Tibial artery (tissue), 4 donors: ENCODE measurements around the gene PTH2R.

Source experiments
- DNase-seq, 2 donors: peaks; one replicate each; pipeline ENCODE4 v3.0.0-alpha.2; 2019
- H3K27ac ChIP-seq, 2 donors: fragments of 200-600 bp; sonication (generic) in 1 of 2; 1 replicate in 1 of 2; 2 replicates in 1 of 2; pipeline ENCODE4 v1.5.1; 2018 to 2019; ENCODE audit warnings: mild to moderate bottlenecking in 1 of 2
- H3K27me3 ChIP-seq, 2 donors: fragments of 200-600 bp; sonication (generic) in 1 of 2; one replicate each; pipeline versions ENCODE4 v1.5.1 to v1.6.0; 2016 to 2019
- H3K36me3 ChIP-seq, 3 donors: fragments of 200-600 bp; sonication (generic) in 2 of 3; one replicate each; pipeline ENCODE4 v1.5.1; 2016 to 2019; ENCODE audit warnings: mild to moderate bottlenecking in 2 of 3
- H3K4me1 ChIP-seq, 4 donors: fragments of 200-600 bp; sonication (generic) in 2 of 4; 1 replicate in 3 of 4; 2 replicates in 1 of 4; pipeline ENCODE4 v1.5.1; 2016 to 2019
- H3K4me3 ChIP-seq, 2 donors: fragments of 200-600 bp; sonication (generic) in 1 of 2; 1 replicate in 1 of 2; 2 replicates in 1 of 2; pipeline ENCODE4 v1.5.1; 2018 to 2019; ENCODE audit warnings: mild to moderate bottlenecking in 2 of 2
- H3K9me3 ChIP-seq, 3 donors: fragments of 200-600 bp; sonication (generic) in 1 of 3; one replicate each; pipeline ENCODE4 v1.5.1; 2016 to 2019
- intact Hi-C: fragments of 100-400 bp; cut with DNase I; formaldehyde crosslinking; loops from one replicate; pipeline ENCODE4 v1.15.0; 2023; ENCODE audit warnings: low total_unique reads
- TF ChIP-seq, protein P1 (sequence below), 2 experiments: fragments of 200-600 bp in 1 of 2; fragments of 450-650 bp in 1 of 2; IDR thresholded peaks; one replicate each; pipeline ENCODE4 v1.5.1; 2017 to 2019; ENCODE audit warnings: antibody characterized with exemption in 2 of 2, mild to moderate bottlenecking in 1 of 2, moderate library complexity in 1 of 2

The PTH2R gene, protein sequence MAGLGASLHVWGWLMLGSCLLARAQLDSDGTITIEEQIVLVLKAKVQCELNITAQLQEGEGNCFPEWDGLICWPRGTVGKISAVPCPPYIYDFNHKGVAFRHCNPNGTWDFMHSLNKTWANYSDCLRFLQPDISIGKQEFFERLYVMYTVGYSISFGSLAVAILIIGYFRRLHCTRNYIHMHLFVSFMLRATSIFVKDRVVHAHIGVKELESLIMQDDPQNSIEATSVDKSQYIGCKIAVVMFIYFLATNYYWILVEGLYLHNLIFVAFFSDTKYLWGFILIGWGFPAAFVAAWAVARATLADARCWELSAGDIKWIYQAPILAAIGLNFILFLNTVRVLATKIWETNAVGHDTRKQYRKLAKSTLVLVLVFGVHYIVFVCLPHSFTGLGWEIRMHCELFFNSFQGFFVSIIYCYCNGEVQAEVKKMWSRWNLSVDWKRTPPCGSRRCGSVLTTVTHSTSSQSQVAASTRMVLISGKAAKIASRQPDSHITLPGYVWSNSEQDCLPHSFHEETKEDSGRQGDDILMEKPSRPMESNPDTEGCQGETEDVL

GRCh38 chr2:208406474-208407451 lies at the start of gene PTH2R:
Gene PTH2R (plus strand): TSS chr2:208406792. CDS start chr2:208407044, 252 bp downstream.
- peaks cover 0 to 13% (median 9%) of the 10 kb centered on the region in 4 donors for H3K4me1 ChIP-seq
- peak within 1 kb of the TSS in 1 of 2 donors; percentile 40 for H3K4me3 ChIP-seq
- no peak for DNase-seq
- no peaks in the 10 kb centered on the region for H3K9me3 ChIP-seq
- TF ChIP-seq, protein P1, sequence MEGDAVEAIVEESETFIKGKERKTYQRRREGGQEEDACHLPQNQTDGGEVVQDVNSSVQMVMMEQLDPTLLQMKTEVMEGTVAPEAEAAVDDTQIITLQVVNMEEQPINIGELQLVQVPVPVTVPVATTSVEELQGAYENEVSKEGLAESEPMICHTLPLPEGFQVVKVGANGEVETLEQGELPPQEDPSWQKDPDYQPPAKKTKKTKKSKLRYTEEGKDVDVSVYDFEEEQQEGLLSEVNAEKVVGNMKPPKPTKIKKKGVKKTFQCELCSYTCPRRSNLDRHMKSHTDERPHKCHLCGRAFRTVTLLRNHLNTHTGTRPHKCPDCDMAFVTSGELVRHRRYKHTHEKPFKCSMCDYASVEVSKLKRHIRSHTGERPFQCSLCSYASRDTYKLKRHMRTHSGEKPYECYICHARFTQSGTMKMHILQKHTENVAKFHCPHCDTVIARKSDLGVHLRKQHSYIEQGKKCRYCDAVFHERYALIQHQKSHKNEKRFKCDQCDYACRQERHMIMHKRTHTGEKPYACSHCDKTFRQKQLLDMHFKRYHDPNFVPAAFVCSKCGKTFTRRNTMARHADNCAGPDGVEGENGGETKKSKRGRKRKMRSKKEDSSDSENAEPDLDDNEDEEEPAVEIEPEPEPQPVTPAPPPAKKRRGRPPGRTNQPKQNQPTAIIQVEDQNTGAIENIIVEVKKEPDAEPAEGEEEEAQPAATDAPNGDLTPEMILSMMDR (IDR thresholded peaks at IDR 0.05): no peak
- H3K27me3 ChIP-seq: peaks cover 0 to 25% of the 10 kb centered on the region in 2 donors
- intact Hi-C loops: no loop called here
- H3K27ac ChIP-seq: no peak within 1 kb of the TSS
- no peaks in the 10 kb centered on the region for H3K36me3 ChIP-seq

DNA sequence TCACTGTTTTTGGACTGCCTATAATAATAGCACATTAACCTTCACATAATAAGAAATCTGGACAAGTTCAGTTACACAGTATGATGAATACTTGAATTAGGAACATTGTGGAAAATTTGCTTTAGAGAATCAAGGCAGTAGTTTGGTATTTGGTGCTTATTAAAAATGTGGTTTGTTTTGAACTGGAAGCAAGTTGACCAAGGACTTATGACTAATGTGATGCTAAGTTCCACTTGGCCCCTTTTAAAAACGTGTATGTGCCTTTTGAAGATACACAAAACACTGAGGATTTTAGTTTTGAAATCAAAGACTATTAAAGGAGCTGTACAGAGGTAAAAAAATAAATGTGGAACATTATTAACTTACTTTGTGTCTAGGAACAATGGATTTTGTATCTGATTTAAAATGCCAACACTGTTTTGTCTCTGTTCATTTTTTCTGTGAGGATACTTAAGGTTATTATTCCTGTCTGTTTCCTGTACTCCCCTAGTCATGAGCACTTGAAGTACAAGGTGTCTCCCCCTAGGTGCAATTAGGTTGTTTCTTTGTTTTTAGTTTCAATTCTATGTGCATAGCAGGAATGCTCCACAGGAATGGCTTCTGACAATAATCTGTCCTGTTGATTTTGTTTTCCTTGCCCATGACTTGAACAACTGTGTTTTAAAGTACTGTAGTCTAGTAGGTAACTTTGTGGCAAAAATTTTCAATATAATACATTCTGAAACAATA lies 49.6 kb upstream of the PTH2R start:
- DNase-seq: no peak
- peaks cover 23 to 39% (median 36%) of the 10 kb centered on the region in 3 donors for H3K36me3 ChIP-seq
- TF ChIP-seq, protein P1 (IDR thresholded peaks at IDR 0.05): no peak
- intact Hi-C loops: no loop called here
- H3K27ac ChIP-seq: peak overlapping the region; percentile 8 to 24
- no peaks in the 10 kb centered on the region for H3K27me3 ChIP-seq
- H3K4me1 ChIP-seq: peaks cover 0 to 5% (median 0%) of the 10 kb centered on the region in 4 donors
- H3K9me3 ChIP-seq: no peaks in the 10 kb centered on the region
- H3K4me3 ChIP-seq: no peak overlapping the region

DNA sequence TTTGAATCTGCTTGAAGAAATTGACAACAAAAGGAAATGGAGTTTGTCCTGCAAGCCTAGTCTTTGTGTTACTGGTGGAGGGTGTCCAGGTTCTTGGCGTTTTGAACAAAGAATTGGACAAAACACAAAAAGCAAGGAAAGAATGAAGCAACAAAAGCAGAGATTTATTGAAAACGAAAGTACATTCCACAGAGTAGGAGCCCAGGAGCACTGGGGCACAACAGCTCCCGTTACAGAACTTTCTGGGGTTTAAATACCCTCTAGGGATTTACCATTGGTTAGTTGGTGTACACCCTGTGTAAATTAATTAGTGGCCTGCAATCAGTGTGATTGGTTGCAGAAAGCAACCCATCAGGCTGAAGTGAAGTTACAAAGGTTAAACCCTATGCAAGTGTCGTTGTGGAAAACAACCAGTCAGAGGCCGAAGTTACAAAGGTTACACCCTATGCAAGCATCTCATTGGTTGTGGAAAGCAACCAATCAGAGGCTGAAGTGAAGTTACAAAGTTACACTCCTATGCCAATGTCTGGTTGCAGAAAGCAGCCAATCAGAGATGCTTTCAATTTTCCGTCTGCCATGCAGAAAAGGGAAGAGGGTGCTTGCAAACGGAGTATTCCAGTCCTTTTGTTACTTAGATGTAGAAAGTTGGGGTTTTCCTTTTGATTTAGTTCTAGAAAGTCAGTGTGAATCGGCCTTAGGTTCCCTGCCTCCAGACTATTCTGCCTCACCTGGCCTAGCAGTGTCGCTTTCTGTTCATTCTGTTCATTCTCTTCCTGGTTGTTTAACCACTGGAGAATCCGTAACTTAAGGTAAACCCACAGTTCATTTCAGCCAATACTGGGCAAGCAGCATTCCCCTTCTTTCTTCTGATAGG lies 47.6 kb upstream of the PTH2R start:
- intact Hi-C loops: no loop called here
- Histone ChIP-seq H3K4me3 (no peak overlapping the region), H3K4me1 (peaks cover 0 to 5% (median 0%) of the 10 kb centered on the region in 4 donors), H3K27me3 (no peaks in the 10 kb centered on the region), H3K27ac (no peak overlapping the region), H3K36me3 (peaks cover 5 to 20% (median 18%) of the 10 kb centered on the region in 3 donors), H3K9me3 (no peaks in the 10 kb centered on the region)
- DNase-seq: no peak
- TF ChIP-seq, protein P1 (IDR thresholded peaks at IDR 0.05): no peak

- Histone ChIP-seq H3K9me3 (no peaks in the 10 kb centered on the region), H3K36me3 (peaks cover 0 to 14% (median 12%) of the 10 kb centered on the region in 3 donors), H3K27ac (no peak overlapping the region), H3K27me3 (no peaks in the 10 kb centered on the region), H3K4me1 (peaks cover 0 to 5% (median 0%) of the 10 kb centered on the region in 4 donors), H3K4me3 (peak overlapping the region in 1 of 2 donors; percentile 8)
- intact Hi-C loops: no loop called here
- DNase-seq: no peak
- TF ChIP-seq, protein P1 (IDR thresholded peaks at IDR 0.05): no peak
Observed at GRCh38 chr2:208359632-208359986, 47.0 kb upstream of the PTH2R start.
